HFFc6 (cell line): ENCODE results near the gene SEMA5B. TPM values are rescaled to one million over a fixed set of nuclear protein-coding genes. Genes with fewer than 3 reads are reported as not detected.

ENCODE experiments used
- DNase-seq: peaks from one replicate; pipeline ENCODE4 v3.0.0-alpha.2; 2018
- H3K27ac Mint-ChIP-seq: 2 replicates; pipeline ENCODE4 v1.8.0; 2020; ENCODE audit warnings: mild to moderate bottlenecking, mixed read lengths
- H3K27me3 Mint-ChIP-seq: 2 replicates; pipeline ENCODE4 v1.8.0; 2021; ENCODE audit warnings: mild to moderate bottlenecking, moderate library complexity, mixed read lengths; ENCODE audit not compliant: insufficient read depth
- H3K36me3 Mint-ChIP-seq: 2 replicates; pipeline ENCODE4 v1.8.0; 2021; ENCODE audit warnings: low read depth, mixed read lengths
- H3K4me1 Mint-ChIP-seq: 2 replicates; pipeline ENCODE4 v1.8.0; 2020; ENCODE audit warnings: low read depth, mixed read lengths
- H3K4me3 Mint-ChIP-seq: 2 replicates; pipeline ENCODE4 v1.8.0; 2020; ENCODE audit warnings: mild to moderate bottlenecking, moderate library complexity, mixed read lengths
- H3K9me3 Mint-ChIP-seq: 2 replicates; pipeline ENCODE4 v1.8.0; 2020; ENCODE audit warnings: mild to moderate bottlenecking, mixed read lengths
- total RNA-seq, 6 experiments: library from RNA; stranded (reverse); fragmentation: NEBNext Ultra II Directional; extraction: Animal tissue kit (Norgen Biotek cat#: 25700); gene quantifications; 2 replicates in 1 of 6; 3 replicates in 5 of 6; pipeline ENCODE4 v1.2.3, GENCODE V29; 2021
- TF ChIP-seq, protein P1 (sequence below): fragments of 200-600 bp; sonication (generic); IDR thresholded peaks from 2 replicates; pipeline ENCODE4 v1.5.0; 2021; ENCODE audit warnings: antibody characterized with exemption, mild to moderate bottlenecking

SEMA5B gene
- total RNA-seq, 6 experiments from 2014 or later = not detected

DNA sequence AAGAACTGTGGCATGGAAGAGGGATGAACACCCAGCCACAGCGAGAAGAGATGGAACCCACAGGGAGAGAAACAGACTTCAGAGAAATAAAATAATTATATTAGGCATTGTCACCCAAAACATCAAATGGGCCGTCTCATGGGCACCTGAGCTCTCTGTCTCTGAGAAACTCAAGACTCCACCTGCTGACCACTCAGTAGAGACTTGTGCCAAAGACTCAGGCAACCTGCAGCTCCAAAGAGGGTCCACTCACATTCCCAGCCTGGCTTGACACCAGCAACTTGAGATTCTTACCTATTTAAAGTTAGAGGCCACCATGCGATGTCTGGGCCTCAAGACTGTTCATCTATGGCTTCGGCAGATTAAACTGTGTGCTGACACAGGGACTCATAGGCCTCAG is 12.0 kb downstream of the SEMA5B start:
- no peaks in the 10 kb centered on the region for H3K4me1 Mint-ChIP-seq
- H3K27me3 Mint-ChIP-seq = peaks cover 58% of the 10 kb centered on the region
- no peaks in the 10 kb centered on the region for H3K36me3 Mint-ChIP-seq
- TF ChIP-seq, protein P1, sequence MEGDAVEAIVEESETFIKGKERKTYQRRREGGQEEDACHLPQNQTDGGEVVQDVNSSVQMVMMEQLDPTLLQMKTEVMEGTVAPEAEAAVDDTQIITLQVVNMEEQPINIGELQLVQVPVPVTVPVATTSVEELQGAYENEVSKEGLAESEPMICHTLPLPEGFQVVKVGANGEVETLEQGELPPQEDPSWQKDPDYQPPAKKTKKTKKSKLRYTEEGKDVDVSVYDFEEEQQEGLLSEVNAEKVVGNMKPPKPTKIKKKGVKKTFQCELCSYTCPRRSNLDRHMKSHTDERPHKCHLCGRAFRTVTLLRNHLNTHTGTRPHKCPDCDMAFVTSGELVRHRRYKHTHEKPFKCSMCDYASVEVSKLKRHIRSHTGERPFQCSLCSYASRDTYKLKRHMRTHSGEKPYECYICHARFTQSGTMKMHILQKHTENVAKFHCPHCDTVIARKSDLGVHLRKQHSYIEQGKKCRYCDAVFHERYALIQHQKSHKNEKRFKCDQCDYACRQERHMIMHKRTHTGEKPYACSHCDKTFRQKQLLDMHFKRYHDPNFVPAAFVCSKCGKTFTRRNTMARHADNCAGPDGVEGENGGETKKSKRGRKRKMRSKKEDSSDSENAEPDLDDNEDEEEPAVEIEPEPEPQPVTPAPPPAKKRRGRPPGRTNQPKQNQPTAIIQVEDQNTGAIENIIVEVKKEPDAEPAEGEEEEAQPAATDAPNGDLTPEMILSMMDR = no peak
- H3K27ac Mint-ChIP-seq = no peak overlapping the region
- H3K4me3 Mint-ChIP-seq = no peak overlapping the region
- DNase-seq = no peak
- H3K9me3 Mint-ChIP-seq = no peaks in the 10 kb centered on the region

DNA sequence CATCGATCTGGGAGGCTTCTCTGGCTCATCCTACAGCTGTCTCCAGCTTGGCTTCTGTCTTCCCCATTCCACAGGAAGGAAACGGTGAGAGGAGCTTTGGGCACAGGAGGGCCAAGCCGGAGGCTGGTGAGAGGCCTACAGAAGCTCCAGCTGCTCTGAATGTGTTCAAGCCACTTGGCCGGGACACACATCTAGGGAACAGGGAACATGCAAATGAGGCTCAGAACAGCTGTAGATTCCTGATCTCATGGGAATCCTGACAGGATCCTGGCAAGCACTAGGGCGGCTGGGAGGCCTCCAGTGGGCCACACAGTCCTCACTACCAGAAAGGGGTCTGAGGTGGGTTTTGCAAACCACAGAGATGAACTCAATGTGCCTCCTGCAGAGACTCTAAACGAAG is 13.7 kb downstream of the SEMA5B start:
- H3K4me3 Mint-ChIP-seq = no peak overlapping the region
- H3K27ac Mint-ChIP-seq = no peak overlapping the region
- no peaks in the 10 kb centered on the region for H3K36me3 Mint-ChIP-seq
- DNase-seq = no peak
- peaks cover 65% of the 10 kb centered on the region for H3K27me3 Mint-ChIP-seq
- no peaks in the 10 kb centered on the region for H3K9me3 Mint-ChIP-seq
- TF ChIP-seq, protein P1 = no peak
- H3K4me1 Mint-ChIP-seq = no peaks in the 10 kb centered on the region

DNA sequence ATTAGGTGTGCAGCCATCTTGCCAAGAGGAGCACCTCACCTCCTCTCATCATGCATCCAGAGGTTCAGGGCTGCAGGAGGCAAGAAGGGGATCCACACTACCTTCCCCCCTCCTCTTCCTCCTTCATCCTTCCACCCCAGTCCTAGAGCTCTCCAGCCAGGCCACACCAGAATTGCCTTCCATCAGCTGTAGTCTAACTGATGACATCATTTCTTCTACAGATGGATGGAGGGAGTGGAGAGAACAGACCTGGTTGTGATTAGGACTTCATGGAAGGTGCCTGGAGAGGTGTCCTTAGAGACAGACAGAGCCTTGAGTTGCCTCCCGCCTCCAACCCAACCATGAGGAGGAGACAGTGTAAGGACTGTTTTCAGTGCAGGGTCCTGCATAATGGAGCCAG is 14.9 kb downstream of the SEMA5B start:
- no peak overlapping the region for H3K27ac Mint-ChIP-seq
- H3K9me3 Mint-ChIP-seq = no peaks in the 10 kb centered on the region
- no peaks in the 10 kb centered on the region for H3K4me1 Mint-ChIP-seq
- no peak overlapping the region for H3K4me3 Mint-ChIP-seq
- peaks cover 63% of the 10 kb centered on the region for H3K27me3 Mint-ChIP-seq
- no peak for DNase-seq
- TF ChIP-seq, protein P1 = no peak
- H3K36me3 Mint-ChIP-seq = no peaks in the 10 kb centered on the region

DNA sequence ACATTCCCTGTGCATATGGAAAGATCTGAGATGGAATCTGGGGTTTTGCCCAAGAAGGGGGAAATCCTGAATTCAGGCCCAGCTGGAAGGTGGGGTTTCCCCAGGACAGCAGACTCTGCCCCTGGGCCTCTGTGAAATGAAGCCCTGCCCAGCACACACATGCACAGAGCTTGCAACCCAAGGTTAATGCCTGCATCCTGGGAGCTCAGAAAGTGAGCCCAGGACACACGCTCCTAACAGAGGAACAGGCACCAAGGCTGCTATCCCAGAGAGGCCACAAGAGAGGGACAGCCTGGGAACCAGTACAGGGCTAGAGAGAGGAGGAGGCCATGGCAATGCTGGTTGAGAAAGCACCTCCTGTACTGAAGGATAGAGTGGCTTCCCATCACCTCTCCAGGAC is 16.1 kb downstream of the SEMA5B start:
- Mint-ChIP-seq H3K9me3 (no peaks in the 10 kb centered on the region), H3K27me3 (peaks cover 70% of the 10 kb centered on the region), H3K4me3 (no peak overlapping the region), H3K36me3 (no peaks in the 10 kb centered on the region), H3K27ac (no peak overlapping the region), H3K4me1 (no peaks in the 10 kb centered on the region)
- TF ChIP-seq, protein P1 = no peak
- no peak for DNase-seq

DNA sequence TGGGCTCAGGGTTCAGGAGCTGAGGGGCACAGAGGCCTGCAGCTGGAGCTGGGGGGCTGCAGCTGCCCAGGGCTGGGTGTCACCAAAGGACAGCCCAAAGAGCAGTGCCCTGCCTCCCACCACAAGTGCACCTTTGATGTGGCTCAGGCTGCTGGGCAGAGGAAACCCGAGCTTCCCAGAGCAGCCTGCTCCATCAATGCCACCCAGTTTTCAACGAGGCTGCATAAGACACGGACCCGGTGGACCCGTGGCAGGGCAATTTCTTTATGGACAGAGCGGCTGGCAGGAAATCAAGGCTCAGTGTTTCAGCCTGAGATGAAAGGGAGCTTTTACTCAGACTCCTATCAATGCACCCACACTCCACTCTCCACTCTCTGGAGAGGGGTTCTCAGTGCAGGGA is 18.7 kb downstream of the SEMA5B start:
- no peak for DNase-seq
- no peak overlapping the region for H3K4me3 Mint-ChIP-seq
- H3K27ac Mint-ChIP-seq = no peak overlapping the region
- no peaks in the 10 kb centered on the region for H3K9me3 Mint-ChIP-seq
- peaks cover 73% of the 10 kb centered on the region for H3K27me3 Mint-ChIP-seq
- no peaks in the 10 kb centered on the region for H3K4me1 Mint-ChIP-seq
- H3K36me3 Mint-ChIP-seq = no peaks in the 10 kb centered on the region
- TF ChIP-seq, protein P1 = no peak

DNA sequence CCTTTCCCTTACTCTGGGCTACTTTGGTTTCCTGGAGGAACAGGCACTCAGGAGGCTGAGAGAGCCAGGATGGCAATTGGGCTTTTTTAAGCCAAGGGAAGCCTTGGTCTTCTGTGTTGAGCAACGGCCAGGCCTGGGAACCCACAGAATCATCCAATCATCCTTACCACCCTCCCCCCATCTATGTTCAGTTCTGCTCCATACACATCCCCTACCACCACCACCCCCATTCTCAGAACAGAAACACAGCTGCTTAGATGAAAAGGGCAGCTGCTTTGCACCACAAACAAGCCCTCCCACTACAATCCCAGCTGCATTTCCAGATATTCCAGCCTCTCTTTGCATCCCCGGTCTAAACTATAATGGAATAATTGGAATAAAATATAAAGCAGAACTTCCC is 21.0 kb downstream of the SEMA5B start:
- Mint-ChIP-seq H3K4me1 (no peaks in the 10 kb centered on the region), H3K27ac (no peak overlapping the region), H3K36me3 (no peaks in the 10 kb centered on the region), H3K9me3 (no peaks in the 10 kb centered on the region), H3K4me3 (no peak overlapping the region), H3K27me3 (peaks cover 65% of the 10 kb centered on the region)
- TF ChIP-seq, protein P1 = no peak
- DNase-seq = no peak
